ENCODE data around the gene TMEM192. TPM values are rescaled to one million over a fixed set of nuclear protein-coding genes. Genes with fewer than 3 reads are reported as not detected.

TMEM192 gene
- total RNA-seq, 2 experiments from 2014 or later: 6.6 to 15.5 TPM

GRCh38 chr4:165111906-165112367 lies 723 bp downstream of the TMEM192 start:
- CTCF ChIA-PET (ENCODE audit: unreplicated experiment): interaction anchor here (1.9 kb wide), 1 partner anchor 15 kb away, joined by 7 read pairs; no protein-coding TSS in a partner anchor
- Histone ChIP-seq H3K36me3 (ENCODE audit: insufficient read depth, low read length) (peaks cover 14% of the 10 kb centered on the region; the same call in 1 of the 2 replicates), H3K9me3 (ENCODE audit: low read length) (no peaks in the 10 kb centered on the region), H2AFZ (ENCODE audit: low read length) (peak overlapping the region; percentile 92; the same call in 1 of the 2 replicates), H3K9me2 (ENCODE audit: insufficient read depth, low read length) (no peaks in the 10 kb centered on the region), H3K27ac (ENCODE audit: low read depth, low read length, poor library complexity, severe bottlenecking) (no peak overlapping the region), H3K79me2 (ENCODE audit: insufficient read depth, low read depth, low read length) (peaks cover 14% of the 10 kb centered on the region), H3K4me3 (ENCODE audit: low read depth, low read length, poor library complexity, severe bottlenecking) (peak overlapping the region; percentile 80), H3K4me2 (ENCODE audit: low read length) (peak overlapping the region; percentile 78), H3K4me1 (ENCODE audit: insufficient read depth, low read length, poor library complexity, severe bottlenecking) (peaks cover 12% of the 10 kb centered on the region), H4K20me1 (ENCODE audit: insufficient read depth, low read length) (no peaks in the 10 kb centered on the region)
- no peak for TF ChIP-seq EZH2phosphoT487 (IDR thresholded peaks at IDR 0.05; ENCODE audit: borderline replicate concordance, low read depth, low read length)
- no peak for TF ChIP-seq CTCF (conservative IDR thresholded peaks at IDR 0.05; ENCODE audit: low read length)
- intact Hi-C loops (cut with micrococcal nuclease; ENCODE audit: unreplicated experiment): loop anchor here (2.0 to 5.0 kb wide), 5 partner anchors 19 to 350 kb away; partner anchors contain the start of genes MSMO1 and TRIM61
- DNase-seq (ENCODE audit: low spot score): no peak
- BruUV-seq (replicated peaks): no TSS peak
- POLR2A ChIA-PET: interaction anchor here (0.6 to 1.8 kb wide), 2 partner anchors 11 kb away, joined by 4 to 7 read pairs; no protein-coding TSS in a partner anchor

GRCh38 chr4:165106518-165106917 lies 6.1 kb downstream of the TMEM192 start:
- H3K9me2 ChIP-seq (ENCODE audit: insufficient read depth, low read length): no peaks in the 10 kb centered on the region
- no peak overlapping the region for H3K27ac ChIP-seq (ENCODE audit: low read depth, low read length, poor library complexity, severe bottlenecking)
- H4K20me1 ChIP-seq (ENCODE audit: insufficient read depth, low read length): no peaks in the 10 kb centered on the region
- H3K4me1 ChIP-seq (ENCODE audit: insufficient read depth, low read length, poor library complexity, severe bottlenecking): peaks cover 5% of the 10 kb centered on the region
- ChIA-PET POLR2A (no interaction called here), CTCF (ENCODE audit: unreplicated experiment) (no interaction called here)
- no peak for TF ChIP-seq EZH2phosphoT487 (IDR thresholded peaks at IDR 0.05; ENCODE audit: borderline replicate concordance, low read depth, low read length)
- no peak for TF ChIP-seq CTCF (conservative IDR thresholded peaks at IDR 0.05; ENCODE audit: low read length)
- intact Hi-C loops (cut with micrococcal nuclease; ENCODE audit: unreplicated experiment): loop anchor here (5.0 kb wide), 1 partner anchor 169 kb away; no protein-coding TSS in a partner anchor
- H3K79me2 ChIP-seq (ENCODE audit: insufficient read depth, low read depth, low read length): peaks cover 8% of the 10 kb centered on the region
- peaks cover 31% of the 10 kb centered on the region for H3K36me3 ChIP-seq (ENCODE audit: insufficient read depth, low read length)
- no peak for DNase-seq (ENCODE audit: low spot score)
- BruUV-seq (replicated peaks): no TSS peak
- H3K4me3 ChIP-seq (ENCODE audit: low read depth, low read length, poor library complexity, severe bottlenecking): no peak overlapping the region
- no peaks in the 10 kb centered on the region for H3K9me3 ChIP-seq (ENCODE audit: low read length)
- H3K4me2 ChIP-seq (ENCODE audit: low read length): no peak overlapping the region
- H2AFZ ChIP-seq (ENCODE audit: low read length): no peak overlapping the region

- Histone ChIP-seq H3K4me3 (ENCODE audit: low read depth, low read length, poor library complexity, severe bottlenecking) (no peak overlapping the region), H3K36me3 (ENCODE audit: insufficient read depth, low read length) (peaks cover 47% of the 10 kb centered on the region), H4K20me1 (ENCODE audit: insufficient read depth, low read length) (no peaks in the 10 kb centered on the region), H3K9me3 (ENCODE audit: low read length) (no peaks in the 10 kb centered on the region), H3K4me1 (ENCODE audit: insufficient read depth, low read length, poor library complexity, severe bottlenecking) (no peaks in the 10 kb centered on the region), H2AFZ (ENCODE audit: low read length) (no peak overlapping the region), H3K79me2 (ENCODE audit: insufficient read depth, low read depth, low read length) (no peaks in the 10 kb centered on the region), H3K4me2 (ENCODE audit: low read length) (no peak overlapping the region), H3K9me2 (ENCODE audit: insufficient read depth, low read length) (no peaks in the 10 kb centered on the region), H3K27ac (ENCODE audit: low read depth, low read length, poor library complexity, severe bottlenecking) (no peak overlapping the region)
- DNase-seq (ENCODE audit: low spot score): no peak
- ChIA-PET CTCF (ENCODE audit: unreplicated experiment) (no interaction called here), POLR2A (no interaction called here)
- no peak for TF ChIP-seq EZH2phosphoT487 (IDR thresholded peaks at IDR 0.05; ENCODE audit: borderline replicate concordance, low read depth, low read length)
- intact Hi-C loops (cut with micrococcal nuclease; ENCODE audit: unreplicated experiment): no loop called here
- BruUV-seq (replicated peaks): no TSS peak
Measured at GRCh38 chr4:165101641-165102040, 11.0 kb downstream of the TMEM192 start.
